Measurements from ENCODE around the gene ZNF385C. TPM values are rescaled to one million over a fixed set of nuclear protein-coding genes. Genes with fewer than 3 reads are reported as not detected.
A peak's percentile ranks its signal among the peaks of the same experiment; 100 is the strongest.
"Not testable (repeated sequence)": the region's sequence is repeated elsewhere in the genome, so short reads cannot be mapped to it uniquely, and the experiment has no call there.

ZNF385C gene
- total RNA-seq, 1 experiment from 2014 or later: 2.8 TPM

GRCh38 chr17:42023524-42024349 is 74.5 kb downstream of the ZNF385C start:
- H3K9me3 Mint-ChIP-seq: no peaks in the 10 kb centered on the region
- no peak for DNase-seq
- Histone ChIP-seq H3K79me2 (ENCODE audit: insufficient read depth, low read length) (no peaks in the 10 kb centered on the region), H3K56ac (ENCODE audit: insufficient read length, low read depth, low read length) (no peak overlapping the region), H3K4me2 (ENCODE audit: insufficient read depth, insufficient read length, low read length) (no peak overlapping the region), H3K9ac (ENCODE audit: extremely low read depth, insufficient read length, low read length) (no peak overlapping the region), H3K23me2 (ENCODE audit: insufficient read length, low read depth, low read length, poor library complexity, severe bottlenecking) (peaks cover 2% of the 10 kb centered on the region), H2BK12ac (ENCODE audit: insufficient read length, low read depth, low read length) (no peak overlapping the region), H2AFZ (ENCODE audit: low read length) (no peak overlapping the region), H3K27me3 (ENCODE audit: insufficient read depth, low read length) (no peaks in the 10 kb centered on the region; the same call in 1 of the 2 replicates), H3K18ac (ENCODE audit: insufficient read length, low read depth, low read length) (no peak overlapping the region), H2BK5ac (ENCODE audit: insufficient read length, low read length) (no peak overlapping the region), H2BK20ac (ENCODE audit: low read depth, low read length, poor library complexity, severe bottlenecking) (no peak overlapping the region), H2BK15ac (ENCODE audit: low read depth, low read length) (no peak overlapping the region), H3K79me1 (ENCODE audit: insufficient read depth, low read depth, low read length, poor library complexity, severe bottlenecking) (no peaks in the 10 kb centered on the region), H3K4ac (ENCODE audit: low read depth, low read length) (no peak overlapping the region), H2BK120ac (ENCODE audit: low read depth, low read length, poor library complexity, severe bottlenecking) (no peak overlapping the region), H4K5ac (ENCODE audit: insufficient read length, low read depth, low read length) (no peak overlapping the region), H3T11ph (ENCODE audit: low read length) (no peak overlapping the region), H2AK5ac (ENCODE audit: insufficient read length, low read length) (no peak overlapping the region), H3K14ac (ENCODE audit: insufficient read depth, low read length) (no peak overlapping the region), H3K27ac (ENCODE audit: insufficient read length, low read depth, low read length) (no peak overlapping the region), H4K20me1 (ENCODE audit: control insufficient read depth, insufficient read depth, insufficient read length) (no peaks in the 10 kb centered on the region), H3K23ac (ENCODE audit: insufficient read length, low read depth, low read length) (no peak overlapping the region), H3K4me1 (ENCODE audit: insufficient read depth, low read length) (no peaks in the 10 kb centered on the region), H4K8ac (replicated peaks; ENCODE audit: insufficient read length, low read depth, low read length) (no peak overlapping the region), H4K91ac (ENCODE audit: insufficient read length, low read depth, low read length) (no peak overlapping the region), H3K9me3 (ENCODE audit: control insufficient read depth, low read depth, low read length) (no peaks in the 10 kb centered on the region)
- no peaks in the 10 kb centered on the region; the same call in none of the 2 replicates for H3K27me3 Mint-ChIP-seq (ENCODE audit: low read depth)
- peaks cover 21 to 41% (median 39%) of the 10 kb centered on the region in 3 experiments for H3K36me3 Mint-ChIP-seq (ENCODE audit: insufficient read depth in 1 of 3, low read depth in 3 of 3)
- WGBS (ENCODE audit: extremely low coverage, insufficient read length, low lambda C conversion rate): no CpG with 5 or more reads among the region's 15 CpGs
- H3K4me3 Mint-ChIP-seq: no peak overlapping the region; a peak in 1 of 5 replicates
- peak overlapping the region in 1 of 3 experiments; percentile 69; a peak in 1 of 7 replicates for H3K27ac Mint-ChIP-seq
- TF ChIP-seq CTCF (conservative IDR thresholded peaks at IDR 0.05): no peak
- peaks cover 32 to 45% of the 10 kb centered on the region in 2 experiments for H3K4me1 Mint-ChIP-seq

- not testable (repeated sequence) for H4K91ac ChIP-seq (ENCODE audit: insufficient read length, low read depth, low read length); H3K79me2 ChIP-seq (ENCODE audit: insufficient read depth, low read length); H4K20me1 ChIP-seq (ENCODE audit: control insufficient read depth, insufficient read depth, insufficient read length); H3T11ph ChIP-seq (ENCODE audit: low read length); H2BK120ac ChIP-seq (ENCODE audit: low read depth, low read length, poor library complexity, severe bottlenecking); H3K27me3 Mint-ChIP-seq (ENCODE audit: low read depth); H2BK20ac ChIP-seq (ENCODE audit: low read depth, low read length, poor library complexity, severe bottlenecking); H3K27ac ChIP-seq (ENCODE audit: insufficient read length, low read depth, low read length); H2BK12ac ChIP-seq (ENCODE audit: insufficient read length, low read depth, low read length); H2BK15ac ChIP-seq (ENCODE audit: low read depth, low read length); H3K23ac ChIP-seq (ENCODE audit: insufficient read length, low read depth, low read length); H3K9ac ChIP-seq (ENCODE audit: extremely low read depth, insufficient read length, low read length); H3K9me3 Mint-ChIP-seq; H3K79me1 ChIP-seq (ENCODE audit: insufficient read depth, low read depth, low read length, poor library complexity, severe bottlenecking); H3K4ac ChIP-seq (ENCODE audit: low read depth, low read length); H2AFZ ChIP-seq (ENCODE audit: low read length); H2AK5ac ChIP-seq (ENCODE audit: insufficient read length, low read length); H3K9me3 ChIP-seq (ENCODE audit: control insufficient read depth, low read depth, low read length); H4K8ac ChIP-seq (replicated peaks; ENCODE audit: insufficient read length, low read depth, low read length); H2BK5ac ChIP-seq (ENCODE audit: insufficient read length, low read length); H3K27ac Mint-ChIP-seq; H3K56ac ChIP-seq (ENCODE audit: insufficient read length, low read depth, low read length); H3K18ac ChIP-seq (ENCODE audit: insufficient read length, low read depth, low read length); H3K4me1 ChIP-seq (ENCODE audit: insufficient read depth, low read length); H3K27me3 ChIP-seq (ENCODE audit: insufficient read depth, low read length); H3K14ac ChIP-seq (ENCODE audit: insufficient read depth, low read length); H4K5ac ChIP-seq (ENCODE audit: insufficient read length, low read depth, low read length); DNase-seq
- H3K23me2 ChIP-seq (ENCODE audit: insufficient read length, low read depth, low read length, poor library complexity, severe bottlenecking): peaks cover 14% of the 10 kb centered on the region
- no CpG with 5 or more reads among the region's 8 CpGs for WGBS (ENCODE audit: extremely low coverage, insufficient read length, low lambda C conversion rate)
- H3K4me2 ChIP-seq (ENCODE audit: insufficient read depth, insufficient read length, low read length): peak overlapping the region; percentile 55
- H3K36me3 Mint-ChIP-seq (ENCODE audit: insufficient read depth in 1 of 3, low read depth in 3 of 3): peaks cover 21 to 42% (median 38%) of the 10 kb centered on the region in 3 experiments
- peak overlapping the region; percentile 93 to 97 for H3K4me3 Mint-ChIP-seq
- H3K4me1 Mint-ChIP-seq: peaks cover 31 to 35% of the 10 kb centered on the region in 2 experiments
Measured at GRCh38 chr17:42020845-42021244, 77.4 kb downstream of the ZNF385C start.

Measured in H9 (cell line).